Activated CD8-positive, alpha-beta T cell treated with anti-CD3 and anti-CD28 coated beads, Interleukin-2, amount 10 ng/mL, durations not matched to agents 7 days and 5 days (primary cell): ENCODE data around the gene GPX4. TPM values are rescaled to one million over a fixed set of nuclear protein-coding genes. Genes with fewer than 3 reads are reported as not detected.

Experiments
- ATAC-seq: fragments of 150-1000 bp; cut with Tn5 transposase; one replicate; pipeline ENCODE4 v1.10.0; 2021; ENCODE audit warnings: moderate library complexity
- CTCF ChIA-PET: fragments of 350-600 bp; sonication (Branson Sonifier 250); formaldehyde crosslinking; loops from one replicate; lab custom pipeline; 2021; ENCODE audit warnings: antibody characterized with exemption; lab: Charles Lee
- POLR2A ChIA-PET: fragments of 350-600 bp; sonication (Branson Sonifier 250); formaldehyde crosslinking; loops from one replicate; lab custom pipeline; 2021; ENCODE audit warnings: antibody characterized with exemption; lab: Charles Lee
- DNase-seq: peaks from one replicate; pipeline ENCODE4 v3.0.0-alpha.2; 2020
- H3K27ac Mint-ChIP-seq: one replicate; pipeline ENCODE4 v1.8.0; 2021; ENCODE audit warnings: mild to moderate bottlenecking, mixed read lengths
- H3K27me3 Mint-ChIP-seq: one replicate; pipeline ENCODE4 v1.8.0; 2021; ENCODE audit warnings: low read depth, mixed read lengths
- H3K36me3 Mint-ChIP-seq: one replicate; pipeline ENCODE4 v1.8.0; 2021; ENCODE audit warnings: low read depth, mixed read lengths
- H3K4me1 Mint-ChIP-seq: one replicate; pipeline ENCODE4 v1.8.0; 2021; ENCODE audit warnings: low read depth, mixed read lengths
- H3K4me3 Mint-ChIP-seq: one replicate; pipeline ENCODE4 v1.8.0; 2021; ENCODE audit warnings: mild to moderate bottlenecking, mixed read lengths
- H3K9me3 Mint-ChIP-seq: one replicate; pipeline ENCODE4 v1.8.0; 2022; ENCODE audit warnings: mixed read lengths; ENCODE audit not compliant: insufficient read depth
- total RNA-seq, 2 experiments: library from RNA; stranded (reverse); gene quantifications; one replicate each; pipeline ENCODE4 v1.2.3, GENCODE V29; 2021

Gene GPX4
- total RNA-seq, 2 experiments from 2014 or later = 174 to 177 TPM

DNA sequence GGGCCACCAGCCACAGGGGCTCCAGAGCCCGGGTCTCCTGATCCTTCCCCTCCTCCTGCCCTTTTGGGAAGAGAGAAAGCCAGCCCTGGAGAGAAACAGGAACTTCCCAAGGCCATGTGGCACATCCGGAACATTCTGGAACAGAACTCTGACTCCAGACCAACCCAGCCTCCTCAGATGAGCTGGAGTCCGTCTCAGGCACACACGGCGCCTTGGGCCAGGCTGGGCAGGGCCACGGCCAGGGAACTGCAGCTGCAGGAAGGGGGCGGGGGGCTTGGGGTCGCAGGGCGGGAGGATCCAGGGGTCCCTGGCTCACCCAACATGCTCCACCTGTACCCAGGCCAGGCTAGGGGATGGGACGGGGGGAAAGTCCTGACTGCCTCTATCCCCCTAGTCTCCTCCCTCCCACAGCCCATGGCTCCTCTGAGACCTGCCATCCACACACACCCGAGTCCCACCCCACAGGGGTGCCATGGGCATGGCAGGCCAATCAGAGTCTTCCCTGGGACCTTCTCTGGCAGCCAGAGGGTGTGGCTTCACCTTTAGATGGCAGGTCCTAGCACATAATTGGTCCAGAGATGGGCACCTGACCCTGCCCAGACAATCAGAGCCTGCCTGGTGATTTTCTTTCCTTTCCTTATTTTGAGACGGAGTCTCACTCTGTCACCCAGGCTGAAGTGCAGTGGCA, 47.4 kb downstream of the GPX4 start:
- Mint-ChIP-seq H3K4me3 (no peak overlapping the region), H3K27ac (no peak overlapping the region), H3K4me1 (no peaks in the 10 kb centered on the region), H3K36me3 (peaks cover 8% of the 10 kb centered on the region), H3K27me3 (no peaks in the 10 kb centered on the region), H3K9me3 (no peaks in the 10 kb centered on the region)
- ATAC-seq (peak; percentile 21), DNase-seq (no peak)
- ChIA-PET CTCF (no interaction called here), POLR2A (interaction anchor here (0.7 kb wide), 1 partner anchor 21 kb away, joined by 3 read pairs; no protein-coding TSS in a partner anchor)

DNA sequence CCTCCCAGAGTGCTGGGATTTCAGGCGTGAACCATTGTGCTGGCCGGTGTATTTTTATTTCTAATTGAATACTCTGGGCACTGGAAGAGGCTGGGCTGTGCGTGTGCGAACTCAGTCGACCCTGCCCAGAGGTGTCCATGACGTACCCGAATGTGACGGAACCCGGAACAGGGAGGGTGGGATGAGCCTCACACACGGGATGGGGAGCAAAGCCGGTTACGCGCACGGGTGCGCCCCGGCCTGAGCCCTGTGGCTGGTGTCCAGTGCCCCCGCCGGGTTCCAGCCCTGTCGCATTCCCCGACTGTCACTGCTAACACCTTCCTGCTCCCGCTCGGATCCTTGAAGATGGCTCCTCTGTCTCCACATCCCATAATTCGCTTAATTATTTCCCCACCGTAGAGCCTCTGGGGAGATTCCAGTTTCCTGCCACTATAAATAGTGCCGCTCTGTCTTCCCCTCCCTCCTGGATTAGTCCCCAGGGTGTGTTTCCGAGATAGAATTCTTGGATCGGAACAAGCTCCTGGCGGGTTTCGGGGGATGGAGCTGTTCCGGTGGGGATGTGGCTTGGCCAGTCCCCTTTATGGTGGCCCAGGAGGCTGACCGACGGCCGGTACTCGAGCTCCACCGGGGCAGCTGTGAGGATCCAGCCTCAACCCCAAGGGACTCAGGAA, 48.3 kb downstream of the GPX4 start:
- Mint-ChIP-seq H3K36me3 (peaks cover 8% of the 10 kb centered on the region), H3K4me1 (no peaks in the 10 kb centered on the region), H3K27ac (no peak overlapping the region), H3K27me3 (no peaks in the 10 kb centered on the region), H3K4me3 (no peak overlapping the region), H3K9me3 (no peaks in the 10 kb centered on the region)
- DNase-seq = no peak
- POLR2A ChIA-PET = no interaction called here
- no peak for ATAC-seq
- CTCF ChIA-PET = no interaction called here

DNA sequence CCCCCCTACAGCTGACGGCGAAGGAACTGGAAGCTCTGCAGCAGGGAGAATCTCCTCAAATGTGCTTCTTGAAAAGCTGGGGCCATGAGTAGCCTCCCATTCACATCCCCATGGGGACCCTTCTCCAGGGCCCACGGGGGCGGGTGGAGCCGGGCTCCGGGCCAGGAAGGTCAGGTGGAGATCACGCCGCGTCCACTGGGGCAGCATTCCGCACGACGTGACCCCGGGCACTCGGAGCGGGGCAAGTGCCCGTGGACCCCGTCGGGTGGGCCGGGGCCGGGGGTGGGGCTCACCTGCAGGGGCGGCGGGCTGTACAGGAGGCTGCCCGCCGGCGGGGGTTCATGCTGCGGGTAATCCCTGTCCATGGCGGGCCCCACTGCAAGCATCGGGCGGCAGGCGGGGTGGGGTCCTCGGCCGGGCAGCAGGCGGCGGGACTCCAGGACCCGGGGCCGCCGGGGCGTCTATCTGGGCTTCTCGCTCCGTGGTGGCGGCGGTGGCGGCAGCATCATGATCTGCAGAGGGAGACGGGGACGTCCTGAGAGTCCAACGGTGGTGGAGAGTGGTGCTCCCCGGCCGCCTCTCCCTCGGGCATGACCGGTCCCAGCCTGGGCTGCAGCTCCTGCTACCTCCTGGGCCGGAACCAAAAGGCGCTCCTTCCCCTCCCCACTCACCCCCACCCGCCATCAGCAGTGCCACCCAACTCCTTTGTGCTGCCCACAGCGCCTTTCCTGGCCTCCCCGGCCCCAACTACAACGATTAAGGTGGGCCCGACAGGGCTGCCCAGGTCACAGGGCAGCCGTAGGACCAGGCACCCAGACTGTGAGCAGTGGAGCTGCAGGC, 50.3 kb downstream of the GPX4 start:
- DNase-seq (no peak), ATAC-seq (no peak)
- CTCF ChIA-PET = no interaction called here
- no peak overlapping the region for H3K4me3 Mint-ChIP-seq
- H3K27me3 Mint-ChIP-seq = no peaks in the 10 kb centered on the region
- H3K36me3 Mint-ChIP-seq = peaks cover 8% of the 10 kb centered on the region
- no peaks in the 10 kb centered on the region for H3K4me1 Mint-ChIP-seq
- H3K9me3 Mint-ChIP-seq = no peaks in the 10 kb centered on the region
- no peak overlapping the region for H3K27ac Mint-ChIP-seq
- POLR2A ChIA-PET = no interaction called here

DNA sequence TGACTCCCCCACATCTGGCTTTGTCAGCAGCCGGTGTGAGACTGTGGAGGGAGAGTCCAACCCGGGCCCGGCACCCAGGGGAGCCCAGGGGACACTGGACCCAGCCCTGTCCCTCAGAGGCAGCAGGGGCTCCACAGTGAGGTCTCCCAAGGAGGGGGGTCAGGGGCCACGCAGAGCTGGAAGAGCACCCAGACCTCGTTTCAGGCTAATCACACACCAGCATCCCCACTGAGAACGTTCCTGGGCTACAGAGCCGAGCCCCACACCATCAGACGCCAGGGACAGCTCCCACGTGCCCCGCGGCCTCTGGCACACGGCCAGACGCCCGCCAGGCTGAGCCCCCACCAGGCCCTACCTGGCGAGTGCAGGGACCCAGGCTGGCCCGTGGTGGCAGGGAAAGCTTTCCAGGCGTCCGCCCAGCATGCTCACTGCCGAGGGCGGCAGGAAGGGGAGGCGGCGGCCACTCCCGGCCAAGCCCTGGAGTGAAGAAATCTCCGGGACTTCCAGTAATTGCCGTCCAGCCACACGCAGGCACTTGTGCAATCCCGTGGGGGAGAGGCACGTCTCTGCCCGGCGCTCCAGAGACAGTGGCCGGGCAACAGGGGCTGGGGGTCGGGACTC, 51.0 kb downstream of the GPX4 start:
- Mint-ChIP-seq H3K9me3 (no peaks in the 10 kb centered on the region), H3K27me3 (no peaks in the 10 kb centered on the region), H3K36me3 (peaks cover 8% of the 10 kb centered on the region), H3K4me3 (no peak overlapping the region), H3K27ac (no peak overlapping the region), H3K4me1 (no peaks in the 10 kb centered on the region)
- ATAC-seq (no peak), DNase-seq (no peak)
- CTCF ChIA-PET = no interaction called here
- POLR2A ChIA-PET = interaction anchor here (0.7 kb wide), 1 partner anchor 67 kb away, joined by 3 read pairs; no protein-coding TSS in a partner anchor

DNA sequence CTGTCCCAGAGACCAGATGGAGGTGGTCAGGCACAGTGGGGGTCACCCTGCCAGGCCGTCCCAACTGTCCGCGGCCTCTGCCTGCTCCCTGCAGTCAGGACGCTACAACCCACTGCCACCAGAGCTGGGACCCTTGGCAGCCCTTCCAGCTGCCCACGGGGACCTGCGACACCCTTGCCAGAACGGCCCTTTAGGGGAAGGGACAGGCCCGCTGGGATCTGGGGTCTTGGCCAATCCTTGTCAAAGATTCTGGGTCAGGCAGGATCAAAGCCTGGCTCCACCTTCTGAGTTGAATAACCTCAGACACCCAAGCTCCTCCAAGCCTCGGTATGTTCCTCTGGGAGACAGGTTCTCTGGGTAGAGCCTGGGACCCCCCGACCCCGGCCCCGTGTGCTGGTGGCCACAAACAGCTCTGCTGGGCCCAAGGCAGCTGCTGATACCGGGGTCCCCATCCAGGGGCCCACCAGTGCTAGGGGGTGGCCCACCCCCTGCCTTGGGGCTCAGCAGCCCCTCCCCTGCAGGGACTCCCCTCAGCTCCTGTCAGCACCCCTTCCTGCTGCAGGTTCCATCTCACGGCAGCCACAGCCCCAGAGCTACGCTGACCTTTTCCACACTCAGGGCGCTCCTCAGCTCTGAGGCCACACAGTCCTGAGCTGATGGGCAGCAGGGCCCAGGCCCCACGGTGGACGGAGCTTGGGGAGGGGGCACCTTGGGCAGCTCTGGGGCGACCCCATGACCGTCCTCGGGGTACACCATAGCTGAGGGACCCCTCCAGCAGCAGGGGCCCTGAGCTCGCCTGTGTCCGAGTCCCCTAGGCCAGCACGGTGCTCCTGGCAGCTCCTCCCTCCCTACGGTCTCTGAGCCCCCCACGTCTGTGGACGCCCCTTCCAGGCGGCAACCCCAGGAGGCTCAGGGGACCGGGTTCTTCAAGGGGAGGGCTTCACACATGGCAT, 51.8 kb downstream of the GPX4 start:
- ChIA-PET POLR2A (interaction anchor here (0.7 kb wide), 1 partner anchor 67 kb away, joined by 3 read pairs; no protein-coding TSS in a partner anchor), CTCF (no interaction called here)
- H3K4me3 Mint-ChIP-seq = no peak overlapping the region
- no peaks in the 10 kb centered on the region for H3K27me3 Mint-ChIP-seq
- no peak overlapping the region for H3K27ac Mint-ChIP-seq
- no peaks in the 10 kb centered on the region for H3K4me1 Mint-ChIP-seq
- ATAC-seq (no peak), DNase-seq (no peak)
- no peaks in the 10 kb centered on the region for H3K9me3 Mint-ChIP-seq
- H3K36me3 Mint-ChIP-seq = peaks cover 8% of the 10 kb centered on the region

Other genes with a start within 250 kb of the GPX4 start
- 1 to 10 TPM; 2.1 to 2.2 TPM for gene CFD, start 244.3 kb upstream of the GPX4 start, total RNA-seq
- 10 to 100 TPM; 55.9 to 60.4 TPM for gene MED16, start 210.8 kb upstream of the GPX4 start, total RNA-seq
- gene RNU6-9, start 210.5 kb upstream of the GPX4 start, total RNA-seq = not detected
- 10 to 100 TPM; 75.9 to 76.7 TPM for gene R3HDM4, start 190.8 kb upstream of the GPX4 start, total RNA-seq
- 1 to 10 TPM in 1 of 2 experiments, under 1 TPM in 1; 0.55 to 1.1 TPM for gene KISS1R, start 186.7 kb upstream of the GPX4 start, total RNA-seq
- 10 to 100 TPM; 26.7 to 27.7 TPM for gene ARID3A, start 178.0 kb upstream of the GPX4 start, total RNA-seq
- gene WDR18, start 119.6 kb upstream of the GPX4 start, total RNA-seq = 10 to 100 TPM; 51.5 to 53.0 TPM
- gene GRIN3B, start 103.6 kb upstream of the GPX4 start, total RNA-seq = not detected
- gene TMEM259, start 82.9 kb upstream of the GPX4 start, total RNA-seq = 100 to 1,000 TPM; 153 to 160 TPM
- gene RNU6-2, start 82.5 kb upstream of the GPX4 start, total RNA-seq = not detected
- 100 to 1,000 TPM; 417 to 455 TPM for gene CNN2, start 77.4 kb upstream of the GPX4 start, total RNA-seq
- gene ABCA7, start 63.9 kb upstream of the GPX4 start, total RNA-seq = 10 to 100 TPM; 76.6 to 77.5 TPM
- 100 to 1,000 TPM; 433 to 445 TPM for gene ARHGAP45, start 36.8 kb upstream of the GPX4 start, total RNA-seq
- gene POLR2E, start 8.6 kb upstream of the GPX4 start, total RNA-seq = 100 to 1,000 TPM; 176 to 177 TPM
- gene SBNO2, start 70.3 kb downstream of the GPX4 start, total RNA-seq = 10 to 100 TPM; 58.6 to 70.5 TPM
- gene STK11, start 101.8 kb downstream of the GPX4 start, total RNA-seq = 10 to 100 TPM; 68.8 to 70.8 TPM
- under 1 TPM in 1 of 2 experiments, not detected in 1; 0.10 TPM for gene CBARP, start 134.0 kb downstream of the GPX4 start, total RNA-seq
- gene ATP5F1D, start 137.8 kb downstream of the GPX4 start, total RNA-seq = 100 to 1,000 TPM; 209 to 222 TPM
- 10 to 100 TPM; 88.4 to 94.3 TPM for gene MIDN, start 144.6 kb downstream of the GPX4 start, total RNA-seq
- 100 to 1,000 TPM; 172 to 195 TPM for gene CIRBP, start 165.3 kb downstream of the GPX4 start, total RNA-seq
- gene FAM174C, start 171.5 kb downstream of the GPX4 start, total RNA-seq = 10 to 100 TPM; 57.1 TPM
- gene EFNA2, start 181.9 kb downstream of the GPX4 start, total RNA-seq = not detected